Measurements from ENCODE around the gene FOXN1.

Gene FOXN1

DNA sequence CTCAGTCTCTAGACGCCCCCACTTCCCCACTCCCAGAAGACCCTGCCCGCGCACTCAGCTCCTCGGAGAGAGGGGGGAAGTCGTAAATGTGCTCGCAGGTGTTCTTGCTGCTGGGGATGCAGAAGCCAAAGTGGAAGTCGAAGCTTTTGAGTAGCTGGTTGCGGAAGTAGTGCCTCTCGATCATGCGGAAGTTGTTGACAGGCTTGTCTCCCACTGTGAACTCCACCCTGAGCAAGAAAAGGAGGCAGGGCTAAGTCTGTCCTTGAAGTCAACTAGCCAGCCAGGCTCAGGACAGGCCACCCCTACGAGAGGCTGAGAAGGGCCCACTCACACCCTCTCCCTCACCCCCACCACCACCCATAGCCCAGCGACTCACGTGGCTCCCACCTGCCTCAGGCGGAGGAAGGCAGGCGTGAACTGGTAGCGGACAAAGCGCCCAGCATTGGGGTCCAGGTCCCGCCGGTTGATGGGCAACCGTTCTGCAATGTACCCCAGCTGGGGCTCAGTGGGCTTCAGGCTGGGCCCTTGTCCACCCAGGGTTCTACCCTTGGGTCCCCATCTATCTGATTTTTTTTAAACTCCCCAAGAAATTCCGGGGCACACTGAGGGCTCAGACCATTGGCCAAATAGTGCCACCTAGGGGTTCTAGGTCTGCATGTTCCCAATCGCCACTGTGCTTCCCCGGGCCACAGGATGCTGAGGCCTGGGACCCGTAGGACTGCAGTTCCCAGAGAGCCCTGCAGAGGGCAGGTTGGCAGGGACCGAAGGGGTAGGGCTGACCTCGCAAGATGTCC lies 41.7 kb downstream of the FOXN1 start:
- DNase-seq (ENCODE audit: low read depth), result peak; percentile 82
- no peak overlapping the region for H3K4me3 ChIP-seq (ENCODE audit: low read depth, low read length)
- TF ChIP-seq, protein P1, sequence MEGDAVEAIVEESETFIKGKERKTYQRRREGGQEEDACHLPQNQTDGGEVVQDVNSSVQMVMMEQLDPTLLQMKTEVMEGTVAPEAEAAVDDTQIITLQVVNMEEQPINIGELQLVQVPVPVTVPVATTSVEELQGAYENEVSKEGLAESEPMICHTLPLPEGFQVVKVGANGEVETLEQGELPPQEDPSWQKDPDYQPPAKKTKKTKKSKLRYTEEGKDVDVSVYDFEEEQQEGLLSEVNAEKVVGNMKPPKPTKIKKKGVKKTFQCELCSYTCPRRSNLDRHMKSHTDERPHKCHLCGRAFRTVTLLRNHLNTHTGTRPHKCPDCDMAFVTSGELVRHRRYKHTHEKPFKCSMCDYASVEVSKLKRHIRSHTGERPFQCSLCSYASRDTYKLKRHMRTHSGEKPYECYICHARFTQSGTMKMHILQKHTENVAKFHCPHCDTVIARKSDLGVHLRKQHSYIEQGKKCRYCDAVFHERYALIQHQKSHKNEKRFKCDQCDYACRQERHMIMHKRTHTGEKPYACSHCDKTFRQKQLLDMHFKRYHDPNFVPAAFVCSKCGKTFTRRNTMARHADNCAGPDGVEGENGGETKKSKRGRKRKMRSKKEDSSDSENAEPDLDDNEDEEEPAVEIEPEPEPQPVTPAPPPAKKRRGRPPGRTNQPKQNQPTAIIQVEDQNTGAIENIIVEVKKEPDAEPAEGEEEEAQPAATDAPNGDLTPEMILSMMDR (IDR thresholded peaks at IDR 0.05; ENCODE audit: low read depth, low read length), result peak; percentile 99
- TF ChIP-seq, protein P2, sequence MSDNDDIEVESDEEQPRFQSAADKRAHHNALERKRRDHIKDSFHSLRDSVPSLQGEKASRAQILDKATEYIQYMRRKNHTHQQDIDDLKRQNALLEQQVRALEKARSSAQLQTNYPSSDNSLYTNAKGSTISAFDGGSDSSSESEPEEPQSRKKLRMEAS (IDR thresholded peaks at IDR 0.05; ENCODE audit: low read depth, low read length), result no peak

DNA sequence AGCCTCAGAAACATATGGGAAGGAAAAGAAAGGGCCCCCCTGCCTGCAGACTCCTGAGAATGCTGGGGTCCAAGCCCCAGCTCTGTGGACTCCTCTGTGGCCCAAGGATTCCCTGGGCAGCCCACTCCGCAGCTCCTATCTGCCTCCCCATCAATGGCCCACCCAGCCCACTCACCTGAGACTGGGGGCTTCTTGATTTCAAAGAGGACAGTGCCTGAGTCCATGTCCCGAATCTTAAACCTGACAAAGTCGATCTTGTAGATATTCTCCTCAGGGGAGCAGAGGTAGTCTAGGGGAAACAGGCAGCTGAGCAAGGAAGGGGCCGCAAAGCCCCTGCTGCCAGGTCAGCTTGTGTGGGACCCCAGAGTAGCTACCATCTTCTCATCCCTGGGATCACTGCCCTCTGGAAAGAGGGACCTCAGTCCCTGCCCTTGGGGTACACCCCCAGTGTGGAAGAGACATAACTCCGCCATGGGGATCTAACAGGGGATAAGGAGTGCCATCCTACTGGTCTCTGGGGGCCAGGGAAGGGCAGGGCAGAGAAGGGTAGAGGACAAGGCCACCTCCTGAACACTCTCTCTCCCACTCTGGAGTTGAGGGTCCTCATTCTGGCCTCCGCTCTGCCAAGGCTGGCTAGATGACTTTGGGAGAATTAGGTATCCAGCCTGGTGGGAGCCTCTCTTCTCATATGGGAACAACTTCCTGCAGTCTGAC lies 42.4 kb downstream of the FOXN1 start:
- H3K4me3 ChIP-seq (ENCODE audit: low read depth, low read length), result no peak overlapping the region
- TF ChIP-seq POLR2A (IDR thresholded peaks at IDR 0.05; ENCODE audit: extremely low read depth, insufficient read length) (no peak), MYC (IDR thresholded peaks at IDR 0.05; ENCODE audit: low read depth, low read length) (no peak)
- TF ChIP-seq, protein P1 (IDR thresholded peaks at IDR 0.05; ENCODE audit: low read depth, low read length), result no peak
- TF ChIP-seq, protein P2 (IDR thresholded peaks at IDR 0.05; ENCODE audit: low read depth, low read length), result no peak
- no peak for DNase-seq (ENCODE audit: low read depth)

DNA sequence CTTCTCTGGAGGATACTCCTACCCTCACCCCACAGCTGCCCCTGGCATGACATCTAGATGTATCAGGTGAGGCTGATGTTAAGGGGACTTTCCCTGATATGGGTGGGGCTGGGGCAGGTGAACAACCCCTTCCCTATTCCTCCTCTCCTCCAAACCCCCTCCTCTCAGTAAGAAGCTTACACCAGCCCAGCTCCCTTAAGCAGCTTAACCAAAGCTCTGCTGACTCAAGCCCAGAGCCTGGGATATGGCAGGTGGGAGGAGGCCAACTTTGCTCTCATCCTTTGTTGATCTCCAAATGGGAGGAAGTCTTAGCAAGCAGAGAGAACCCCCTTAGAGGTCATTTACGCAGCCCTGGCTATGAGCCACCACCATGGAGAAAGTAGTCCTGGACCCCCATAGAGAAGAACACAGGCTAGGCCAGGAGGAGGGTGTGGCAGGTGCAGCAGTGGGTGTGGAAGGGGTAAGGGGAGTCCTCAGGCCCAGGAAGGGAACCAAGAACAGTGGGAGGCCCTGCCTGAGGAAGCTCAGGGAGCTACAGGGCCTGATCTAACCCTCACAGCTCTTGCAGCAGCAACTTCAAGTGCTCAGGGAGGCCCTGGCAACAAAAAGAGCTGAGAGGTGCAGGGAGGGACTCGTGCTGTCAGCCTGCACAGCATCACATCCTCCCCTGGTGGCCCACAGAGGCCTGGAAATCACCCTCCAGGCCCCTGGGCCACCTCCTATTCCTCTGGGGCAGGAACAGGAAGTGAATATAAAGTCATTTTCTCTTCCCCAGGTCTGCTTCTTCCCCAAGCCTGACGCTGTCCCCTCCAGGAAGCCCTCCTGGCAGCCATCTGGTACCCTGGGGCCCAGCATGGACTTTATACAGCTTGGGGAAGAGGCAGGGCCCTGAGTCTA lies 43.3 kb downstream of the FOXN1 start:
- DNase-seq (ENCODE audit: low read depth), result peak; percentile 69
- TF ChIP-seq, protein P1 (IDR thresholded peaks at IDR 0.05; ENCODE audit: low read depth, low read length), result no peak
- no peak for TF ChIP-seq MYC (IDR thresholded peaks at IDR 0.05; ENCODE audit: low read depth, low read length)
- TF ChIP-seq POLR2A (IDR thresholded peaks at IDR 0.05; ENCODE audit: extremely low read depth, insufficient read length), result no peak
- TF ChIP-seq, protein P2 (IDR thresholded peaks at IDR 0.05; ENCODE audit: low read depth, low read length), result no peak
- H3K4me3 ChIP-seq (ENCODE audit: low read depth, low read length), result no peak overlapping the region

DNA sequence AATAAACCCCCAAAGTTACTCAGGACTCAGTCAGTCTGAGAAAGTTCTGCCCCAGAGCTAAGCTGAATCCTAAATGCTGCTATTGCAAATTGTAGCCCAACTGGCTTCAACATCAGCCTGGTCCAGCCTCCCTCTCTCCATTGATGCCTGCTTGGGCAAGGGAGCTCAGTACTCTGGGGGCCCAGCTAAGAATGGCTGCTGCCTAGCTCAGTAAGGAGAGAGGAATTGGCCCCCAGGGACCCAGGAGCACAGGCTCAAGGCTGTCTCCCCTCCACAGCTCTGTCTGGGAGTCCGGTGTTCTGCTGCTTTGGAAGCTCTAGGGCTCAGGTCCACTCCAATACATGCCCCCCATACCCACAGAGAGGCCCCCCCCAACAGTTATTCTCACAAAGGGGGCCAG lies 44.7 kb downstream of the FOXN1 start:
- DNase-seq (ENCODE audit: low read depth), result no peak
- TF ChIP-seq POLR2A (IDR thresholded peaks at IDR 0.05; ENCODE audit: extremely low read depth, insufficient read length), result no peak
- TF ChIP-seq, protein P2 (IDR thresholded peaks at IDR 0.05; ENCODE audit: low read depth, low read length), result no peak
- TF ChIP-seq, protein P1 (IDR thresholded peaks at IDR 0.05; ENCODE audit: low read depth, low read length), result no peak
- TF ChIP-seq MYC (IDR thresholded peaks at IDR 0.05; ENCODE audit: low read depth, low read length), result no peak
- no peak overlapping the region for H3K4me3 ChIP-seq (ENCODE audit: low read depth, low read length)

DNA sequence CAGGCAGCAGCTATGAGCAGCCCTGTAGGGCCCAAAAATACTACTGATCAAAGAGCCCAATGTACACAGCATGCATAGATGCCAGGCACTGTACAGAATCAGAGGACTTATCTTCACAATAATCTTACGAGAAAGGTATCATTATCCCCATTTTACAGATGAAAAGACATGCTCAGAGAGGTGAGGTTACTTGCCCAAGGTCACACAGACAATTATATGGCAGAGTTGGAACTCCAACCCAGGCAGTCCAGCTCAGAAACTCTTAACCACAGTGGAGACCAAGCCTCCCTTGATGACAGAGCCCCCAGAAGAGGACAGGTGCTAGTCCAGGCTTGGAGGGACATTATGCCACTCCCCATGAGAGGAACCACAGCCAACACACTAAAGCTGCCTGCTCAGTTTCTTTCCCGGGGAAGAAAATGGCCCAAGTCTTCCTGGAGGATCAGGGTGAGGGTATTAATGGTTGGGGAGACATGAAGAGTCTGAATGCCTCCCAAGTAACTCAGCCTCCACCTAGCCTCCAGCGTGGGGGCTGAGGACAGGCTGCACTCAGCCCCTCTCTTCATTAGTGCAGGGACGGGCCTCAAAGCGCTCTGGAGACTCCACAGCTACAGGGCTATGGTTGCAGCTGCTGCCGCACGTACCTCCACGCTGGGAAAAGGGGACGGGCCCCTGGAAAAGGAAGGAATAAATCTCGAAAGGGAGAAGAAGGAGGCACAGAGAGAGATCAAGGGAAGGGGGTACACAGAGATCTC lies 45.5 kb downstream of the FOXN1 start:
- H3K4me3 ChIP-seq (ENCODE audit: low read depth, low read length), result peak overlapping the region; percentile 34
- no peak for DNase-seq (ENCODE audit: low read depth)
- TF ChIP-seq, protein P2 (IDR thresholded peaks at IDR 0.05; ENCODE audit: low read depth, low read length), result no peak
- TF ChIP-seq MYC (IDR thresholded peaks at IDR 0.05; ENCODE audit: low read depth, low read length) (no peak), POLR2A (IDR thresholded peaks at IDR 0.05; ENCODE audit: extremely low read depth, insufficient read length) (no peak)
- TF ChIP-seq, protein P1 (IDR thresholded peaks at IDR 0.05; ENCODE audit: low read depth, low read length), result no peak

All from NB4 (cell line).